ENCODE results near the gene TWIST1.

GRCh38 chr7:19069842-19070241, 47.6 kb downstream of the TWIST1 start:
- TF ChIP-seq CTCF (IDR thresholded peaks at IDR 0.05) (no peak), POLR2A (IDR thresholded peaks at IDR 0.05) (no peak)
